Panc1 (cell line): ENCODE measurements around the gene GLRX5. TPM values are rescaled to one million over a fixed set of nuclear protein-coding genes. Genes with fewer than 3 reads are reported as not detected.

ENCODE experiments used
- ATAC-seq: fragments of 200-7000 bp; cut with Tn5 transposase; 2 replicates; pipeline ENCODE4 v1.9.1; 2020; ENCODE audit warnings: mild to moderate bottlenecking, moderate library complexity
- BruUV-seq: library from RNA; stranded (reverse); fragments of 400-500 nt; replicated peaks from 2 replicates; lab custom pipeline; 2021; lab: Mats Ljungman, UMichigan
- CTCF ChIA-PET: fragments of 300-600 bp; sonication (Branson Sonifier 250); formaldehyde crosslinking; loops from one replicate; lab custom pipeline; 2022; ENCODE audit warnings: antibody characterized with exemption; lab: Charles Lee
- POLR2A ChIA-PET: fragments of 300-600 bp; sonication (Branson Sonifier 250); formaldehyde crosslinking; loops from one replicate; lab custom pipeline; 2022; ENCODE audit warnings: antibody characterized with exemption; lab: Charles Lee
- DNase-seq: peaks from one replicate; pipeline ENCODE4 v3.0.0-alpha.2; 2010; ENCODE audit warnings: low read depth, low spot score
- H3K27ac ChIP-seq: 2 replicates; pipeline ENCODE4 v1.5.1; 2011; ENCODE audit warnings: mild to moderate bottlenecking, low read length, inconsistent platforms
- H3K27me3 ChIP-seq: fragments of 200-500 bp; sonication (Bioruptor generic); 2 replicates; pipeline ENCODE4 v1.6.0; 2014; ENCODE audit warnings: low read length, inconsistent platforms; ENCODE audit not compliant: control insufficient read depth, insufficient read depth
- H3K36me3 ChIP-seq: fragments of 200-500 bp; sonication (Bioruptor generic); 2 replicates; pipeline ENCODE4 v1.5.1; 2014; ENCODE audit warnings: inconsistent platforms, mild to moderate bottlenecking, low read length, moderate library complexity; ENCODE audit not compliant: control insufficient read depth, insufficient read depth
- H3K4me1 ChIP-seq: 2 replicates; pipeline ENCODE4 v1.5.1; 2011; ENCODE audit warnings: inconsistent platforms, mild to moderate bottlenecking, low read length, moderate library complexity; ENCODE audit not compliant: control insufficient read depth, insufficient read depth
- H3K4me3 ChIP-seq, 2 experiments: 2 replicates each; pipeline ENCODE4 v1.5.1; 2011 to 2012; ENCODE audit warnings: low read depth in 2 of 2, low read length in 2 of 2, mild to moderate bottlenecking in 2 of 2, inconsistent platforms in 1 of 2, moderate library complexity in 1 of 2
- H3K9me3 ChIP-seq: fragments of 200-500 bp; sonication (Bioruptor generic); 2 replicates; pipeline ENCODE4 v1.5.1; 2014; ENCODE audit warnings: low read depth, mild to moderate bottlenecking, inconsistent platforms, low read length, moderate library complexity; ENCODE audit not compliant: control insufficient read depth, insufficient read depth
- CTCF ChIP-seq: fragments of 450-650 bp; IDR thresholded peaks from 2 replicates; pipeline ENCODE4 v1.5.1; 2017; ENCODE audit warnings: mild to moderate bottlenecking
- POLR2AphosphoS5 ChIP-seq: IDR thresholded peaks from 2 replicates; pipeline ENCODE4 v1.6.1; 2012; ENCODE audit warnings: mild to moderate bottlenecking, low read depth, low read length, moderate library complexity
- REST ChIP-seq, 2 experiments: IDR thresholded peaks; 2 replicates each; pipeline ENCODE4 v1.6.1; 2011 to 2012; ENCODE audit warnings: low read depth in 2 of 2, control low read depth in 1 of 2, low read length in 1 of 2, mild to moderate bottlenecking in 1 of 2, moderate library complexity in 1 of 2; ENCODE audit not compliant: insufficient read depth in 1 of 2
- SIN3A ChIP-seq: IDR thresholded peaks from 2 replicates; pipeline ENCODE4 v1.6.1; 2012; ENCODE audit warnings: low read depth, mild to moderate bottlenecking, low read length, moderate library complexity, borderline replicate concordance; ENCODE audit not compliant: insufficient read depth
- TCF7L2 ChIP-seq: IDR thresholded peaks from 2 replicates; pipeline ENCODE4 v1.6.1; 2011; ENCODE audit warnings: mild to moderate bottlenecking, low read depth, low read length, inconsistent platforms
- in situ Hi-C: cut with HindIII; loops from 2 replicates; pipeline ENCODE4 v1.10.0; 2016; ENCODE audit warnings: low sequenced_read_pairs, low pct_unique_long_range_greater_than_20kb
- intact Hi-C: fragments of 100-400 bp; cut with micrococcal nuclease; formaldehyde crosslinking; loops from one replicate; pipeline ENCODE4 v1.10.0; 2022; ENCODE audit not compliant: unreplicated experiment
- total RNA-seq: library from RNA; stranded (reverse); gene quantifications from one replicate; pipeline ENCODE4 v1.2.1, GENCODE V29; 2021; ENCODE audit not compliant: unreplicated experiment

The GLRX5 gene
- total RNA-seq, 1 experiment from 2014 or later = 38.6 TPM

- POLR2A ChIA-PET = interaction anchor here (0.7 kb wide), 1 partner anchor 848 kb away, joined by 8 read pairs; the partner anchor contains the start of gene GSKIP
- no TSS peak for BruUV-seq
Measured at GRCh38 chr14:95515596-95516552, 19.0 kb upstream of the GLRX5 start.

More at GRCh38 chr14:95515596-95516552, 19.0 kb upstream of the GLRX5 start:
- in situ Hi-C loops = no loop called here
- 0 out of 2 replicates have a peak overlapping the region, but pooled peaks have one; percentile 34 for H3K27ac ChIP-seq
- ATAC-seq (peak; percentile 86), DNase-seq (no peak)
- peaks cover 12% of the 10 kb centered on the region for H3K4me1 ChIP-seq
- H3K27me3 ChIP-seq = no peaks in the 10 kb centered on the region
- no peak for TF ChIP-seq POLR2AphosphoS5
- no peak for TF ChIP-seq CTCF
- TF ChIP-seq REST (IDR thresholded peaks at IDR 0.05; ENCODE audit: insufficient read depth in 1 of 2, low read depth in 2 of 2, low read length in 1 of 2) = no peak
- no peak for TF ChIP-seq SIN3A
- TF ChIP-seq TCF7L2 = no peak
- no peaks in the 10 kb centered on the region for H3K36me3 ChIP-seq
- H3K4me3 ChIP-seq = peak overlapping the region; percentile 49 to 55
- intact Hi-C loops = no loop called here
- H3K9me3 ChIP-seq = no peaks in the 10 kb centered on the region
- CTCF ChIA-PET = interaction anchor here (0.6 to 1.9 kb wide), 3 partner anchors 13 to 633 kb away, joined by 3 to 10 read pairs (median 3); no protein-coding TSS in a partner anchor
